Transverse colon (tissue), 4 donors: ENCODE results near the gene KDM6B. TPM values are rescaled to one million over a fixed set of nuclear protein-coding genes. Genes with fewer than 3 reads are reported as not detected.
A peak's percentile ranks its signal among the peaks of the same experiment; 100 is the strongest.

Source experiments
- DNase-seq: peaks from one replicate; pipeline ENCODE4 v3.0.0-alpha.2; 2019
- H3K27ac ChIP-seq, 4 donors: fragments of 200-600 bp; sonication (generic); 2 replicates each; pipeline ENCODE4 v1.5.1; 2016 to 2018; ENCODE audit warnings: inconsistent platforms in 4 of 4
- H3K27me3 ChIP-seq: fragments of 200-600 bp; sonication (generic); 2 replicates; pipeline ENCODE4 v1.5.1; 2017; ENCODE audit warnings: inconsistent platforms
- H3K36me3 ChIP-seq, 4 donors: fragments of 200-600 bp; sonication (generic); 2 replicates each; pipeline ENCODE4 v1.5.1; 2017 to 2019; ENCODE audit warnings: inconsistent platforms in 4 of 4
- H3K4me1 ChIP-seq, 4 donors: fragments of 200-600 bp; sonication (generic); 2 replicates each; pipeline ENCODE4 v1.5.1; 2017 to 2020; ENCODE audit warnings: inconsistent platforms in 4 of 4
- H3K4me3 ChIP-seq, 4 donors: fragments of 200-600 bp; sonication (generic); 1 replicate in 1 of 4; 2 replicates in 3 of 4; pipeline versions ENCODE4 v1.5.1 to v1.6.1; 2017 to 2019; ENCODE audit warnings: inconsistent platforms in 4 of 4
- H3K9me3 ChIP-seq, 2 donors: fragments of 200-600 bp; sonication (generic); 2 replicates each; pipeline ENCODE4 v1.5.1; 2017 to 2019; ENCODE audit warnings: inconsistent platforms in 2 of 2
- CTCF ChIP-seq, 5 experiments: fragments of 200-600 bp in 3 of 5; fragments of 450-650 bp in 2 of 5; sonication (generic) in 3 of 5; IDR thresholded peaks; 1 replicate in 2 of 5; 2 replicates in 3 of 5; pipeline ENCODE4 v1.5.1; 2016 to 2017; ENCODE audit warnings: antibody characterized with exemption in 5 of 5, inconsistent platforms in 3 of 5, mild to moderate bottlenecking in 2 of 5, moderate library complexity in 1 of 5
- EP300 ChIP-seq: sonication (generic); formaldehyde crosslinking; IDR thresholded peaks from one replicate; pipeline ENCODE4 v1.6.1; 2017; ENCODE audit warnings: antibody characterized with exemption, low read depth
- POLR2A ChIP-seq: fragments of 450-650 bp; IDR thresholded peaks from one replicate; pipeline ENCODE4 v1.6.1; 2016; ENCODE audit warnings: antibody characterized with exemption, mild to moderate bottlenecking, moderate library complexity
- POLR2AphosphoS5 ChIP-seq, 3 donors: sonication (generic); formaldehyde crosslinking; IDR thresholded peaks; one replicate each; pipeline ENCODE4 v1.6.1; 2016; ENCODE audit warnings: antibody characterized with exemption in 3 of 3
- WGBS, 2 donors: methylation state at CpG; one replicate each; pipeline ENCODE4 v1.1.5; 2018; ENCODE audit warnings: low coverage in 1 of 2; 5-methylcytosine and 5-hydroxymethylcytosine counted together
- in situ Hi-C, 4 donors: fragments of 200-750 bp; cut with MboI; loops; one replicate each; pipeline versions ENCODE4 v1.15.0 to v1.15.1; 2017; ENCODE audit warnings: low sequenced_read_pairs in 3 of 4, low pct_ligation_motif_present in 1 of 4, low pct_unique_long_range_greater_than_20kb in 1 of 4
- intact Hi-C: fragments of 100-400 bp; cut with DNase I; formaldehyde crosslinking; loops from one replicate; pipeline ENCODE4 v1.15.1; 2023; ENCODE audit warnings: low total_unique reads
- total RNA-seq, 4 donors: library from RNA; depleted of rRNA; stranded (reverse); fragments of >200 nt; gene quantifications; one replicate each; pipeline ENCODE4 v1.1.0, GENCODE V29; 2016

Gene KDM6B
- total RNA-seq, 4 donors from 2014 or later: 18.3 to 33.7 (median 30.2) TPM

DNA sequence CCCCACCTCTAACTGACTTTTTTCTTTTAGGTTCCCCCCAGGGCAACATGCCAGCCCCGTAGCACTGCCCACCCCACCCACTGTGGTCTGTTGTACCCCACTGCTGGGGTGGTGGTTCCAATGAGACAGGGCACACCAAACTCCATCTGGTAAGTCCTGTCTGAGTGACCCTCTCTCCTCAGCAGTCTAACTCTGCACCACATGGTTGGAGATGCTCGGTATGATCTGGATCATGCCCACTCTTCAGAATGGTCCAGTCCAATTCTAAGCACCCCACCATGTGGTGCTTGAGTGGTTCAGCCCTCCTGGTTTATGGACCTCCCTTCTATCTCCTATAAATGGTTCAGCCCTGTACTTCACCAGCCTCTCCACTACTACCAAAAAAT lies 5.9 kb downstream of the KDM6B start:
- in situ Hi-C loops: no loop called here
- intact Hi-C loops: loop anchor here (5.0 kb wide), 1 partner anchor 598 kb away; the partner anchor contains the start of gene GABARAP
- Histone ChIP-seq H3K27ac (peak overlapping the region; percentile 97 to 99 (median 99)), H3K36me3 (no peaks in the 10 kb centered on the region), H3K4me1 (peaks cover 37 to 82% (median 49%) of the 10 kb centered on the region in 4 donors), H3K4me3 (no peak overlapping the region), H3K9me3 (no peaks in the 10 kb centered on the region), H3K27me3 (no peaks in the 10 kb centered on the region)
- DNase-seq: no peak
- TF ChIP-seq CTCF (IDR thresholded peaks at IDR 0.05) (no peak), POLR2A (no peak), POLR2AphosphoS5 (IDR thresholded peaks at IDR 0.05) (no peak), EP300 (no peak)
- 42% methylated on average over 2 of the region's 2 CpGs; no CpG with 5 or more reads in 1 of the 2 donors for WGBS, 2 donors

DNA sequence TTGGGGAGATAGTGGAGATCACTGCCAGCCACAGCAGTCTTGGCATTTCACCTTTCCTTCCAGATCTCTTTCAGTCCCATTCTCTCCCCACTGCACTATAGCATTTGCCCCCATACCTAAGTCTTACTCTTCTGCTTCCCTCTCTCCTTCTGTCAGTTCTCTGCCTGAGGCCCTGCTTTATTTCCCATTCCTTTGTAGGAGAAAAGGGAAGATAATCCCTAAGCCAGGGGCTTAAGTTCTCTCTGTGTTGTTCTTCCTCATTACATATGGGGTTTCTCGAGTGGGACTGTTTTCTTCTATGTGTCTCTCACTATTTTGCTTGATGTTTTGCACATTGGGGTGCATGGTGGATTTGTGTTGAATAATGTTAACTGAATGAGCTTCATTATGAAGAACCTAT lies 6.4 kb downstream of the KDM6B start:
- 20 to 43% methylated on average over 1 of the region's 1 CpG for WGBS, 2 donors
- Histone ChIP-seq H3K27ac (peak overlapping the region; percentile 97 to 99 (median 99)), H3K9me3 (no peaks in the 10 kb centered on the region), H3K27me3 (no peaks in the 10 kb centered on the region), H3K4me1 (peaks cover 41 to 85% (median 55%) of the 10 kb centered on the region in 4 donors), H3K4me3 (no peak overlapping the region), H3K36me3 (no peaks in the 10 kb centered on the region)
- in situ Hi-C loops (no loop called here), intact Hi-C loops (loop anchor here (5.0 kb wide), 1 partner anchor 598 kb away; the partner anchor contains the start of gene GABARAP)
- TF ChIP-seq POLR2A (no peak), CTCF (IDR thresholded peaks at IDR 0.05) (no peak), POLR2AphosphoS5 (IDR thresholded peaks at IDR 0.05) (no peak), EP300 (no peak)
- no peak for DNase-seq

GRCh38 chr17:7840875-7841274 lies 6.9 kb downstream of the KDM6B start:
- peaks cover 44 to 87% (median 58%) of the 10 kb centered on the region in 4 donors for H3K4me1 ChIP-seq
- H3K9me3 ChIP-seq: no peaks in the 10 kb centered on the region
- H3K27me3 ChIP-seq: no peaks in the 10 kb centered on the region
- H3K4me3 ChIP-seq: peak overlapping the region in 2 of 4 donors; percentile 54 to 78
- H3K36me3 ChIP-seq: peaks cover 0 to 4% (median 1%) of the 10 kb centered on the region in 4 donors
- in situ Hi-C loops (no loop called here), intact Hi-C loops (loop anchor here (5.0 kb wide), 1 partner anchor 599 kb away; the partner anchor contains the start of gene GABARAP)
- WGBS, 2 donors: 43 to 50% methylated on average over 1 of the region's 1 CpG
- TF ChIP-seq POLR2AphosphoS5 (IDR thresholded peaks at IDR 0.05): no peak
- TF ChIP-seq POLR2A: no peak
- no peak for TF ChIP-seq EP300
- no peak for TF ChIP-seq CTCF (IDR thresholded peaks at IDR 0.05)
- peak overlapping the region; percentile 97 to 99 (median 99) for H3K27ac ChIP-seq
- no peak for DNase-seq

DNA sequence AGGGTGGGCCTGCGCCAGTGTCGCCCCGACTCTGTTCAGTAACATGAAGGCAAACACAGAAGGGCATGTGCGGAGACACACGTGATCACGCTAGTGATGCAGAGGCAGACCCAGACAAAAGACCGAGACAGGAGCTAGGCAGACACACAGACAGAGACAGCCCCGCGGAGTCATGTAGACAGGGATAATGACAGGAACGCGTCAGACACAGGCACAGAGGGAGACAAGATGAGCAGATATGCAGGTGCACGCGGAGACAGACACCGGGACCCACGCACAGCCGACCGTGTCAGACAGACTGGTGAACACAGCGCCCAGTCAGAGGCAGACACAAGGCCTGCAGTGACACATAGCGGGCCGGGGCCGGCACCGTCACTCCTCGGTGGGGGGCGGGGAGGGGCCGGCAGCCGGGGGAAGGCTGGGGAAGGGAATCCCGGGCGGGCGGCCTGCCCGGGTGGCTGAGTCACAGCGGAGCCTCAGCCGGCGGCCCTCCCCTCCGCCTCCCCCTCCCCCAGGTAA lies 7.4 kb downstream of the KDM6B start:
- Histone ChIP-seq H3K4me1 (peaks cover 44 to 81% (median 56%) of the 10 kb centered on the region in 4 donors), H3K36me3 (peaks cover 0 to 10% (median 5%) of the 10 kb centered on the region in 4 donors), H3K27ac (peak overlapping the region; percentile 97 to 99 (median 99)), H3K27me3 (no peaks in the 10 kb centered on the region), H3K9me3 (no peaks in the 10 kb centered on the region), H3K4me3 (peak overlapping the region; percentile 45 to 78 (median 59))
- in situ Hi-C loops: no loop called here
- intact Hi-C loops: loop anchor here (5.0 kb wide), 1 partner anchor 599 kb away; the partner anchor contains the start of gene GABARAP
- peak; percentile 87 for DNase-seq
- WGBS, 2 donors: 0 to 10% methylated on average over 3 to 20 of the region's 34 CpGs
- TF ChIP-seq POLR2AphosphoS5 (IDR thresholded peaks at IDR 0.05): peak; percentile 47 to 62 (median 49)
- peak; percentile 46 for TF ChIP-seq POLR2A
- peak in 1 of 5 experiments; percentile 2 for TF ChIP-seq CTCF (IDR thresholded peaks at IDR 0.05)
- no peak for TF ChIP-seq EP300
